NCI-H345 treated with DMSO at 0.1 percent for 48 hours (cell line): ENCODE data around the gene LZTS2.

Source experiments
- DNase-seq: peaks from one replicate; lab custom pipeline; 2025; ENCODE audit not compliant: unreplicated experiment; lab: John Stamatoyannopoulos, UW

Gene LZTS2

GRCh38 chr10:100978901-100979195 is 20.8 kb upstream of the LZTS2 start:
- DNase-seq, result no peak

- no peak for DNase-seq
Observed at GRCh38 chr10:100979791-100980272, 19.8 kb upstream of the LZTS2 start.

GRCh38 chr10:100980311-100980710 is 19.3 kb upstream of the LZTS2 start:
- DNase-seq, result no peak

- no peak for DNase-seq
Observed at GRCh38 chr10:100980711-100981110, 18.9 kb upstream of the LZTS2 start.

- no peak for DNase-seq
Observed at GRCh38 chr10:100981178-100981772, 18.3 kb upstream of the LZTS2 start.

GRCh38 chr10:100982916-100983830 is 16.4 kb upstream of the LZTS2 start:
- no peak for DNase-seq

- no peak for DNase-seq
Observed at GRCh38 chr10:100983868-100984671, 15.5 kb upstream of the LZTS2 start.

- no peak for DNase-seq
Observed at GRCh38 chr10:100984672-100985177, 14.9 kb upstream of the LZTS2 start.

GRCh38 chr10:100985336-100985735 is 14.3 kb upstream of the LZTS2 start:
- no peak for DNase-seq

- no peak for DNase-seq
Observed at GRCh38 chr10:100986623-100986951, 13.0 kb upstream of the LZTS2 start.

- peak; percentile 38 for DNase-seq
Observed at GRCh38 chr10:100986952-100987684, 12.5 kb upstream of the LZTS2 start, which contains the start of the genes MRPL43 and TWNK. MRPL43 (minus strand) TSS chr10:100987497; CDS start chr10:100987443, 54 bp downstream. TWNK (plus strand) TSS chr10:100987543; CDS start chr10:100988211, 668 bp downstream.

- no peak for DNase-seq
Observed at GRCh38 chr10:100987685-100988049, 11.9 kb upstream of the LZTS2 start.

GRCh38 chr10:100988166-100988565 is 11.4 kb upstream of the LZTS2 start:
- no peak for DNase-seq

- DNase-seq, result no peak
Observed at GRCh38 chr10:100989088-100989487, 10.5 kb upstream of the LZTS2 start.

GRCh38 chr10:100993986-100994708 is 5.5 kb upstream of the LZTS2 start:
- DNase-seq, result no peak

- no peak for DNase-seq
Observed at GRCh38 chr10:100995181-100995580, 4.4 kb upstream of the LZTS2 start.

- peak; percentile 24 for DNase-seq
Observed at GRCh38 chr10:100996678-100997359, 2.8 kb upstream of the LZTS2 start.

GRCh38 chr10:100997360-100998182 is 2.0 kb upstream of the LZTS2 start:
- DNase-seq, result peak; percentile 48
